Measurements from ENCODE around the gene CCDC106.

CCDC106 gene

DNA sequence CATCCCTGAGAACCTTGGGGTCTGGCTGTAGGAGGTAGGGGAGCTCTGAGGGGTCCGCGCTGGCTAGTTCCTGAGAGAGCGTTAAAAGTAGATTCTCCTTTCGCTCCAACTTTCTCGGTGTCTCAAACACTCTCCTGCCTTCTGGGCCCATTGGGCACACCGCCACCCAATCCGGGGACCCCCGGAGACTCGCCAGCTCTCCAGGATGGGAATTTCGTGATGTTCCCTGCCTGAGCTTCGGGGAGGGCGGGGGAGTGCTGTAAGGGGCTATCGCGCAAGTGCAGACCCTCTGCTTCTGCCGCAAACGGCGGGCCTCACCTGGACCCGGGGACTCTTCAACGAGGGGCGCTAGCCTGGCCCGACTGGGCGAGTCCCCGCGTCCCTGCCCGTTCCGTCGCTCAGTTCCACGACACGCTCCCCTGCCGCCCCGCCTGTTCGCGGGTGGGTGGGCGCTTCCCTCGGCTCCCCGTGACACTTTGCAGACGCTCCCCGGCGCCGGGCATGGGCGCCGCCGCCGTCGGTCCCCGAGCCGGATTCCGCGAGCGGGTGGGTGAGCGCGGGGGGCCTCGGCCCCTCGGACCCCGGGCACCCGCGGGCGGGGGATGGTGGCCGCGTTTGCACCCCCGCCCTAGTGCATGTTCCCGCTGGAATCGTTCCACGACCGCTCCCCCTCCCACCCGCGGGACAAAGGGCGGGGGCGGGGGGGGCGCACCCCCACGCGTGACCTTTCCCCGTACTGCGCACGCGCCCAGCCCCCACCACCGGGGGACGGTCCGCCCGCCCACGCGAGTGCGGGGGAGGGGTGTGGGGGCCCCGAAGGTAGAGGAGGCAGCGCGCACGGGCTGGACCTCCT, at the start of gene CCDC106:
TSS of gene CCDC106 (plus strand) at position 481 of the 853 bp plus-strand sequence. CDS start 835 bp downstream, outside the sequence.
- in situ Hi-C loops (cut with MboI; ENCODE audit: low sequenced_read_pairs) = no loop called here

DNA sequence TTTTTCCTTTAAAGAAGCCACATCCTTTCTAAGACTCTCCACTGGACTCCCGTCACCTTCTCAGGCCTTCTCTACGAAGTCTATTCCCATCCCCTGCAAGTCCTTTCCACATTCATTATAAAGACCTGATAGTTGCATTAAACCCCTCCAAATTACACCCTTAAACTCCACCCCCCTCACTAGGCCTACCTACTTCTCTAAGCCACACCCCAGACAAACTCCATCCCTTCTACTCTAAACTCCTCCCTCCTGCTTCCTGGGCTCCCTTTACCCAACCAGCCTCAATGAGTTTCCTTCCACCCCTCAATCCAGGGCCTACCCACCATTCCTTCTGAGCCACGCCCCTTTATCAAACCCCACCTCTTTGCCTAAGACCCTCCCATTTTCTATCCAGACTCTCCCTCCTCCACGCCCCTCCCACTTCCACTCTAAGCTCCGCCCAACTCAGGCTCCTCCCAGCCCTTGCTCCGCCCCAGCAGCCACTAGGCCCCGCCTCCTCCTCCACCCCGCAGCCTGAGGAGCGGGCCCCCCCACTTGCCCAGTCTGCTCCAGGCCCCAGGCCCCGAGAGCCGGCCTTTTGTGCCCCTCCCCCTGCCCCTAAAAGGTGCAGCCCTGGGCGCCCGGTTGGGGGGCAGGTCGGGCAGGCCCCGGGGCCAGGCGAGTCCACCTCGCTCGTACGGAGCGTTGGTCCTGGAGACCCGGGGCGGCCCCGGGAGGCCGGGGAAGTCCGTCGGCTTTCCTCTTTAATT, 49.1 kb upstream of the CCDC106 start:
- in situ Hi-C loops (cut with MboI; ENCODE audit: low sequenced_read_pairs) = no loop called here

DNA sequence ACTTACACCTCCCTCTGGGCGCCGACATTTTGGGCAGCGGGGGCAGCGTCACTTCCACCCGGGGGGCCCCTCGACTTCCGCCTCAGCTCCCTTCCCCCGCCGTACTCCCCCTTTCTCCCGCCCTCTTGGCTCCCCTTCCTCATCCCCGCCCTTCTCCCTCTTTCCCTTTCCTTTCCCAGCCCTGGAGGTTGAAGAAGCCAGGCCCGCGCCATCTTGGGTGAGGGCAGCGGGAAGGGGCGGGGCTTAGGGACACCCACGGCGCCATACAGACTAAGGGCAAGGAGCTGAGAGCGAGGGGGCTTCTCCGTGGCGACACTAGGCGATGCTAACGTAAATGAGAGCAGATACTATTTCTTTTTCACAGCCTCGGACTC, 48.6 kb upstream of the CCDC106 start, which contains the start of gene FIZ1:
TSS of gene FIZ1 (minus strand) at position 50 of the 374 bp plus-strand sequence. CDS start 1,652 bp downstream, outside the sequence.
- in situ Hi-C loops (cut with MboI; ENCODE audit: low sequenced_read_pairs) = no loop called here

DNA sequence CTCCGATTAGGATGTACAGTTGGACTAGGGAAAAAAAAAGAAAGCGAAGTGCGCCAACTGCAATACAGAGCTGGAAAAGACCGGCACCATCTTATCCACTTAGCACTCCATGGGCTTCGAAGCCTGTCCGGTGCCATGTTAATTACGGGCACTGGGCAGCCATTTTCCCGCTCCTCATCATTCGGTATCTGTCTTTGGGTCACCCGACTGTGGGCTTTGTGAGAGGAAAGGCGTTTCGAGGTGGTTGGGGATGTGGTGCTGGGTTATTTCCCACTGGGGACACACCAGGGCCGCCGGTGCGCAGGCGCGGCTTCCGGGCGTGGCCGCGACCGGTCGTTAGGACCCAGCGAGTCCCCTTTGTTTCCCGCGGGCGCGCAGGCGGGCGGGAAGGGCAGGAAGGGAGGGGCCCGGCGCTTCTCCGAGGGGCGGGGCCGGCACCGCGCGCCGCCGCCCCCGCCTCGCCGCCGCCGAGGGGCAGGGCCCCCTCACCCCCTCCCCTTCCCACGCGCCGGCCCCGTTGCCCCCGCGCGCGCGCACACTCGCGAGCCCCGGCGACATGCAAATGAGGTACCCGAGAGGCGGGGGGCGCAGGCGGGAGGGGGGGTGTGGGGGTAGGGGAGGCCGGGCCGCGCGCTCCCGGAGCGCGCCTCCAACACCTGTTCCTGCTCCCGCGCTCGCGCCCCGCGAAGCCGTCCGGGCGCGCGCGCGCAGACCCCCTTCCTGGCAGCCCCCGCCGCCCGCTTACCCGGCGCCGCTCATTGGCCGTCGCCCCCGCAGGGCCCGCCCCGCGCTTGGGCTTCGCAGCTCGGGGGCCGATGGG, 48.0 kb upstream of the CCDC106 start, which contains the start of gene ZNF524:
TSS of gene ZNF524 (plus strand) at position 447 of the 820 bp plus-strand sequence. CDS start 1,825 bp downstream, outside the sequence.
- in situ Hi-C loops (cut with MboI; ENCODE audit: low sequenced_read_pairs) = no loop called here

DNA sequence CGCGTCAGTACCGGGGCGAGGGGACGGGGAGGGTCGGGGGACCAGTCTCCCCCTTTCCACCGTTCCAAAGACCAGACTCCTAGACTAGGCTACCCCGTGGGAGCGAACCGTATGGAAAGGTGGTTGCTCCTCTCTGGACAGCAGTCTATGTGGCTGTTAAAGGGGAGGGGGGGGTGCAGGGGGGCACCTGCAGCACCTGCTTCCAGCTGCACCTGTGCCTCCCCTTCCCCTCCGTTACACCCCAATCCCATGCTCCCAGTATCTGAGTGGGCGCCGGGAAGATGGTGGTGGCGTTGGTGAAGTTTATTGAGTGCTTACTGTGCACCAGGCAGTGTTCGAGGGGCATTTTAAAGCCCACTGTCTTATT, 47.4 kb upstream of the CCDC106 start:
- in situ Hi-C loops (cut with MboI; ENCODE audit: low sequenced_read_pairs) = no loop called here

DNA sequence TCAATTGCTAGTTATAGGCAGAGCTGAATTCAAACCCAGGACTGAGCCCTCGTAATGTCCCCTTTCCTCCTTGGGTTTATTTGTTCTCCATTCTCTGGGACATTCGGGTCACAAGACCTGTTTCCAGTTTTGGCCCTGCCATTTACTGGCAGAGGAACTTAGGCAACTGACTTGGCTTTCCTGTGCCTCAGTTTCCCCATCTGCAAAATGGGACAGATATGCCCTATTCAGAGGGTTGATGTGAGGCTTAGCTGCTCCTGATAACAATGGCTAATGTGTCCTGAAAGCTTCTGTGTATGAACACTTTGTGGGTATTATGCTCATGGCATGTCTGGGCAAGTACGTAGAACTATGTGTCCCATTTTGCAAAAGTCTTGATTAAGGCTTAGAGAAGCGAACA, 46.9 kb upstream of the CCDC106 start:
- in situ Hi-C loops (cut with MboI; ENCODE audit: low sequenced_read_pairs) = no loop called here

DNA sequence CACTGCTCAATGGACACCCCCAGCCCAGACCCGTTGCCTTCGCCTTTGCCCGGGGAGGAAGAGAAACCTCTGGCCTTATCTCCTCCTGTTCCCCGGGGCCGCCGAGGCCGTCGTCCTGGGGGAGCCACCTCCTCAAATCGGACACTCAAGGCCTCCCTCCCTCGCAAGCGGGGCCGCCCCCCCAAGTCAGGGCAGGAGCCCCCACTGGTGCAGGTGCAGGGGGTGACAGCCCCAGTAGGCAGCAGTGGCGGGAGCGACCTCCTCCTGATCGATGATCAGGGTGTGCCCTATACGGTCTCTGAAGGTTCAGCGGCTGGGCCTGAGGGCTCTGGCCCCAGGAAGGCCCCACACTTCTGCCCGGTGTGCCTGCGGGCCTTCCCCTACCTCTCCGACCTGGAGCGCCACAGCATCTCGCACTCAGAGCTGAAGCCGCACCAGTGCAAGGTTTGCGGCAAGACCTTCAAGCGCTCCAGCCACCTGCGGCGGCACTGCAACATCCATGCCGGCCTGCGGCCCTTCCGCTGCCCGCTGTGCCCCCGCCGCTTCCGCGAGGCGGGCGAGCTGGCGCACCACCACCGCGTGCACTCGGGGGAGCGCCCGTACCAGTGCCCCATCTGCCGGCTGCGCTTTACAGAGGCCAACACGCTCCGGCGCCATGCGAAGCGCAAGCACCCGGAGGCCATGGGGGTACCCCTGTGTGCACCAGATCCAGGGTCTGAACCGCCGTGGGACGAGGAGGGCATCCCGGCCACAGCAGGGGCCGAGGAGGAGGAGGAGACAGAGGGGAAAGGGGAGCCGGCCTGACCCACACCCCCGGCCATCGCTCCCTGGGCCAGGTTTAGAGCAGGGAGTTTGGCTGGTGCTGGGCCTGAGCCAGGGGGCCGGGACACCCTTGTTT, 45.7 kb upstream of the CCDC106 start:
- in situ Hi-C loops (cut with MboI; ENCODE audit: low sequenced_read_pairs) = no loop called here

DNA sequence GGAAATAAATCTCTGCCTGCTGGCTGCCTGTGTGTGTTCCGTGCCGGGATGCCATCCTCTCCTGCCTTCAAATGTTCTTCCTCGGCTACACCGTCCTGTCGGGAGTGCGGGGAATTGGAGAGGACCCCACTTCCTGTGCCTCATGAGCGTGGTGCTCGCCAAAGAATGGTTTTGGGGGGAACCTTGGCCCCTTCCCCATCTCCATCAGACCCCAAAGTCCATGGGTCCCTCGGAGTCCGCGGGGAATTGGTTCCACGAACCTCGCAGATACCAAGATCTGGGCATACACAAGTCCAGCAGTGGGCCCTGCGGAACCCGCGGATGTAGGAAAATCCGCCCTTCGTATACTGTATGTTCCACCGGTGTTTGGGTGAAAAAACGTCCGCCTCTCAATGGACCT, 44.9 kb upstream of the CCDC106 start:
- in situ Hi-C loops (cut with MboI; ENCODE audit: low sequenced_read_pairs) = no loop called here

DNA sequence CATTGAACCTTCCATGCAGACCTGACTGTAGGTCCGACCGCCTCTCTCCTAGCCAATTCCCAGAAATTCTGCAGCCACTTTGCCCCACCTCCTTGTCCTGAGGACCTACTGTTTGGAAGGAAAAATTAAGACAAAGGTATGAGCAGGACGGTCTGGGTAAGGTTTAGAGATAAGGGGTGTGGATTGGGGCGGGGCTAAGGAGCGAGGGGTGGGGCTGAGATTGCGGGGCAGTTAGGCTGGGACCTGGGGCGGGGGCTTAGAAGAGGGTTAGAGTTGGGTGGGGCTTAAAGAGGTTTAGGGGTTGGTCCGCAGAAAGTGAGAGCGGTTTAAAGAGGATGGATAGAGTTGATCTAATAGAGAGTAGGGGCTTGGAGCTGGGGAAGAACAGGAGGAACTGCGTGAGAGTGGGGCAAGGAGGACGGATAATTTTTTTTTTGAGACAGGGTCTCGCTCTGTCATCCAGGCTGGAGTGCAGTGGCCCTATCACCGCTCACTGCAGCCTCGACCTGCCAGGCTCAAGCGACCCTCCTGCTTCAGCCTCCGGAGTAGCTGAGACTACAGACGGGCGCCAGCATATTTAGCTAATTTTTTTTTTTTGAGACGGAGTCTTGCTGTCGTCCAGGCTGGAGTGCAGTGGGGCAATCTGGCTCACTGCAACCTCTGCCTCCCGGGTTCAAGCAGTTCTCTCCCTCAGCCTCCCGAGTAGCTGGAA, 44.3 kb upstream of the CCDC106 start:
- in situ Hi-C loops (cut with MboI; ENCODE audit: low sequenced_read_pairs) = no loop called here

DNA sequence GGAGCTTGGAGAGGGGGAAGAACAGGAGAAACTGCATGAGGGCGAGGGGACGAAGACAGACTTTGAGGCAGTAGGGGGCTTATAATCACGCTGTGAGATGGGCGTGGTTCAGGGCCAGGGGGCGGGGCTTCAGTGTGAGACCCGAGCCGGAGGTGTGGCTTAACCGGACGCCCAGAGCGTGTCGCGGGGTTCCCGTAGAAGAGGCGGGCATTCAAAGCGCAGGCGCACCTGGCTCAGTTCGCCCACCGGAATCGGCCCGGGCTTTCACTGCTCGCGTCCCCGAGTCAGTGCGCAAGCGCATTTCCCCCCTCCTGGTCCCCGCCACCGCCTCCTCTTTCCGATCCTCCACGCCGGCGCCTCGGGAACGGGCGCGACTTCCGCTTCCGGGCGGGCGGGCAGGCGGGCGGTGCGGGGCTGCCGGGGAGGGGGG, 42.8 kb upstream of the CCDC106 start:
- in situ Hi-C loops (cut with MboI; ENCODE audit: low sequenced_read_pairs) = no loop called here

DNA sequence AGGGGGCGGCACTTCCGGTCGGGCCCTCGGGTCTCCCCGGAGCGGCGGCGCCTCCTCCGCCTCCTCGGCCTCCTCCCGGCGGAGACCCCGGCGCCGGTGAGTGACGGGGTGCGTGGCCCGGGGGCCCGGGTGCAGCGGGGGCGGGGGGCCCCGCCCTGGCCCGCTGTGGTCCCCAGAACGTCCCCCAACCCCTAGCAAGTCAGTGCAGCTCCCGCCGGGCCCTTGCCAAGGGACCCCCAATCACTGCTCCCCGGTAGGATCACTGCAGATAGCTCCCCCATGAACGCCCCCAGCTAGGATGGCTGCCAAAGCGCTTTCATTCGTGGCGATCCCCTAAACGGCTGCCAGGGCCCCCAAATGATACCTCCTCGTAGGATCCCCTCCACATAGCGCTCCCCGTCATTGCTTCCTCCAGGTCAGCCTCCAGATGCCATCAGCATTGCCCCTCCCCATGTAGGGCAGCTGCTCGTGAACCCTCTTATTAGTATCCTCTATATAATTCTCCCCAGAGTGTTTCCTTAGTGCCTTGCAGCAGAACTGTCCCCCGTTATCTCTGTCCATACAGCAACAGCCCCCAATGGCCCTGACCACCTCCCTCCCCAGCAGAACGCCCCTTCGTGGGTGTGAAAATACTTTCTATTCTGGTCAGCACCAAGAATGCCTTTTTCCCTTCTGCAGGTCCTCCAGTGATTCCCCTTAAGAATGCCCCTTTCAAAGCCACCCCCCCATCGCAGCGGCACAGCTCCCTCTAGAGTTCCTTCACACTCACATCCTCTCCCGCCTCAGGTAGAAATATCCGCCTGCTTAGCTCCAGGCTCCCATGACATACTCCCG, 42.2 kb upstream of the CCDC106 start, which contains the start of gene ZNF865:
TSS of gene ZNF865 (plus strand) at position 11 of the 834 bp plus-strand sequence. CDS start 7,972 bp downstream, outside the sequence.
- in situ Hi-C loops (cut with MboI; ENCODE audit: low sequenced_read_pairs) = no loop called here

DNA sequence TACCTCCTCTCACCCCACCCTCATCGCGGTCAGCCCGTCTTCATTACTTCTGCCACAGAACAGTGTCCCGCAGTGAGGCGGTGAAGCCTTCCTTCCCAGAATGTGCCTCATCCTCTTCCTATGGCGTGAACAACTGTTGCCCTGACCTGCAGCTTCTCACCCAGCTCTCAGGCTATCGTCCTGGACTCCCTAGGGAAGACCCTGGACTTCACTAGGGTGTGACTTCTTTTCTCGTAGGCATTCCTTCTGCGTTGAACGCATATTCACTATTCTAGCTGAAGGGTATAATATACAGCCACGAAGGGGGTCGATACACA, 41.6 kb upstream of the CCDC106 start:
- in situ Hi-C loops (cut with MboI; ENCODE audit: low sequenced_read_pairs) = no loop called here

DNA sequence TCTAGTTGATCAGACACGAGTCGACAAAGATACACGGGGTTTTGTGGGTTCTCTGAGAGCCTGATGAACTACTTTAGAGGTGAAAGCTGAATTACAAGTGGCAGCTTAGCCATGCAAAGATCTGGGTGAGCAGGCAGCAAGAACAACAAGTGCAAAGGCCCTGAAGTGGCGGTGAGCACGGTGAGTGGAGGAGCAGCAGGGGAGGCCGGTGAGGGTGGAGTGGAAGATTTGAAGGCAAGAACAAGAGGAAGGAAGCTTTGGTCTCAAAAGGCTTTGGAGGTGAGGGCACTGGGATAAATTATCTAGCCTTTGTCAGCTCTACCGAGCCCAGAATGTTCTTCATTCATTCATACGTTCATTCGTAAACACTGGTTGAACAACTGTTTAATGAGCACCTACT, 41.2 kb upstream of the CCDC106 start:
- in situ Hi-C loops (cut with MboI; ENCODE audit: low sequenced_read_pairs) = no loop called here

DNA sequence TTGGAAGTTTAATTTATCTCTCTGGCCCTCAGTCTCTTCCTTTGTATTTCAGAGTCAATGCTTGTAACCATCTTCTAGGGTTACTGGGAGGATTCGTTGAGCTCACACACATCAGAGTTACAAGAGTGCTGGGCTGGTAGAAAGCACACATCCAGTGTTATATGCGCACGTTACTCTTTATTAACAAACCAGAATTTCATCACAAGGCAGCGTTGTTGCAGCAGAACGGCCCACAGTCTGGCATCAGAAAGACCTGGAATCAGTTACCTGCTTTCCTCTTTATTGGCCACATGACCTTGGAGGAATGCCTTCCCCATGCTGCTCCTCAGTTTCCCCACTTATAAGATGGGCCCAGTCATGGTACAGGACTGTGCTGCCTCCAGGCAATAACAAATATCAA, 38.7 kb upstream of the CCDC106 start:
- in situ Hi-C loops (cut with MboI; ENCODE audit: low sequenced_read_pairs) = no loop called here

DNA sequence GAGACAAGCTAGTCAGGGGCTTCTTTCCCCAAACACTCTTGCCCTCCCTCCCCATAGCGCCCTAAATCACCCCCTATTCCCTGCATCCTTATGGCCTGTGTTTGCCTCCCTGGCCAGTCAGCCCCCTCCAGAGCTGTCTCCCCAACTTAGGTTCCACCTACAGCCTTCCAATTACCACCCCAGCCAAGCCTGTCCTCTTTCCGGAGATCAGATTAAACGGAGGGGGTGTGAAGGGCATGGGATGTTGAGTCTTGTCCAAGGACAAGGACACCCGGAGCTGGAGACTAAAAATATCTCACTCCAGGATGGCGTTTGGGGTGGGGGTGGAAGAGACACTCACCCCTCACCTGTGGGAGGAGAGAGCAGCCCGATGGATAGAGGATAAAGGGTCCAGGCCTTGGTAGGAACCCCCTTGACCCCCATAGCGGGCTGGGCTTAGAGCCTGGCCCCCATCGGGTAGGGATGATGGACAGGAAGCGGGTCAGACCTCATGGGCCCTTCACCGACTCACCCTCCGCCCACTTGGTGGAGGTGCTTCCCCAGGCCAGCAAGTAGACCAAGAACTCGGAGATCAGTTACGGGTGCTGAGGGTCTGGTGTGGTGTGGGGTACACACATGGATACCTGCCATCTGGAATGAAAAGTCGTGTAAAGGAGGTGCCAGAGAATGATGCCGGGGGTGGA, 36.6 kb upstream of the CCDC106 start:
- in situ Hi-C loops (cut with MboI; ENCODE audit: low sequenced_read_pairs) = no loop called here

DNA sequence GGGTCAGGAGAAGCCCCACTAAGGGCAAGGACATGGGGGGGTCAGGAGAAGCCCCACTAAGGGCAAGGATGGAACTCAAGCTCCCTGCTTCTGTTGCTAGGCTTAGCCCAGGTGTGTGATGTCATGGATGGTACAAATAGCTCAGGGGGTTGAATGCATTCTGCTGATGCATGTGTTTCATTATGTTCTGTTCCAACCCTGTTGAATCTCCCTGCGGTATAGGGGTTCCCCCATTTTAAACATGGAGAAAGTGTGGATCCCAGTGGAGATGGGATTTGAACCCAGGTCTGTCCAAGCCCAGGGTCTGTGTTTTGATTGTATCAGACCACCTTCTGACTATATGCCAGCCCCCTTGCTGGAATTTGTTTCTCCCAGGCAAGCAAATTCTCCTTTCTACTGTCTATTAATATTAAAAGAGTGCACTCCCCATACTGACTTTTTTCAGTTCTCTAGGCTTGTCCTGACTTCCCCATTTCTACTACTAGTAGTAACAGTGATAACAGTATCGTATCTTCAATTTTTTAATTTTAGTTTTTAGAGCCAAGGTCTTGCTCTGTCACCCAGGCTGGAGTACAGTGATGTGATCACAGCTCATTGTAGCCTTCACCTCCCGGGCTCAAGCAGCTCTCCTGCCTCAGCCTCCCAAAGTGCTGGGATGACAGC, 35.9 kb upstream of the CCDC106 start:
- in situ Hi-C loops (cut with MboI; ENCODE audit: low sequenced_read_pairs) = no loop called here

DNA sequence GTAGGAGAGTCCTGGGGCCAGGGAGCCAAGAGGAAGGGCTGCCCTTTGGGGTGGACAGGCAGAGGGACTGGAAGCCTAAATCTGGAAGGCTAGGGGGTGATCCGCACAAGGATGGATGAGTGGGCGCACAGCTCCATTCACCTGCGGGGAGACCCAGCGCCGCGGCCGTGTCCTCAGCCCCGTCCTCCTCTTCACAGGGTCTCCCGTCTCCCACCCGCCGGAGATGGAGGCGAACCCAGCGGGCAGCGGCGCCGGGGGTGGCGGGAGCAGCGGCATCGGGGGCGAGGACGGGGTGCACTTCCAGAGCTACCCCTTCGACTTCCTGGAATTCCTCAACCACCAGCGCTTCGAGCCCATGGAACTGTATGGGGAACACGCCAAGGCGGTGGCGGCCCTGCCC, 34.6 kb upstream of the CCDC106 start:
- in situ Hi-C loops (cut with MboI; ENCODE audit: low sequenced_read_pairs) = no loop called here
